Neuronal stem cell (in vitro differentiated cells): Measurements from ENCODE around the gene MTERF2.
"Not testable (repeated sequence)": the region's sequence is repeated elsewhere in the genome, so short reads cannot be mapped to it uniquely, and the experiment has no call there.

Source experiments
- DNase-seq: peaks from one replicate; pipeline ENCODE4 v3.0.0-alpha.2; 2013; ENCODE audit warnings: low spot score
- H2AFZ ChIP-seq: one replicate; pipeline ENCODE4 v1.6.1; 2013; ENCODE audit warnings: mild to moderate bottlenecking, low read length, inconsistent platforms
- H2AK5ac ChIP-seq: 2 replicates; pipeline ENCODE4 v1.6.1; 2013; ENCODE audit warnings: low read depth, mild to moderate bottlenecking, inconsistent platforms, low read length, moderate library complexity, mixed read lengths
- H2BK120ac ChIP-seq: 2 replicates; pipeline ENCODE4 v1.6.1; 2013; ENCODE audit warnings: low read depth, mild to moderate bottlenecking, inconsistent platforms, low read length, moderate library complexity, mixed read lengths
- H2BK12ac ChIP-seq: one replicate; pipeline ENCODE4 v1.6.1; 2013; ENCODE audit warnings: low read length, inconsistent platforms
- H2BK15ac ChIP-seq: 2 replicates; pipeline ENCODE4 v1.6.1; 2013; ENCODE audit warnings: mild to moderate bottlenecking, low read length, inconsistent platforms, mixed read lengths
- H2BK5ac ChIP-seq: one replicate; pipeline ENCODE4 v1.6.1; 2013; ENCODE audit warnings: inconsistent platforms, mild to moderate bottlenecking, low read length, moderate library complexity
- H3K14ac ChIP-seq: one replicate; pipeline ENCODE4 v1.6.1; 2013; ENCODE audit warnings: low read length, inconsistent platforms
- H3K18ac ChIP-seq: 2 replicates; pipeline ENCODE4 v1.6.1; 2013; ENCODE audit warnings: low read length, inconsistent platforms
- H3K23ac ChIP-seq: 2 replicates; pipeline ENCODE4 v1.6.1; 2013; ENCODE audit warnings: low read depth, mild to moderate bottlenecking, mixed read lengths, low read length, inconsistent platforms; ENCODE audit not compliant: poor library complexity
- H3K27ac ChIP-seq: replicated peaks from 3 replicates; pipeline ENCODE4 v1.5.1; 2013; ENCODE audit warnings: low read length, inconsistent platforms
- H3K27me3 ChIP-seq, 3 experiments: 2 replicates each; pipeline ENCODE4 v1.6.1; 2013; ENCODE audit warnings: low read length in 3 of 3, mild to moderate bottlenecking in 2 of 3, inconsistent platforms in 1 of 3, low read depth in 1 of 3, mixed read lengths in 1 of 3, moderate library complexity in 1 of 3; ENCODE audit not compliant: control insufficient read depth in 3 of 3, insufficient read depth in 3 of 3
- H3K36me3 ChIP-seq, 2 donors: replicated peaks in 1 of 2; 2 replicates each; pipeline ENCODE4 v1.6.1; 2013; ENCODE audit warnings: low read length in 2 of 2; ENCODE audit not compliant: control insufficient read depth in 2 of 2, insufficient read depth in 2 of 2
- H3K4ac ChIP-seq: 2 replicates; pipeline ENCODE4 v1.6.1; 2013; ENCODE audit warnings: inconsistent platforms, mild to moderate bottlenecking, low read length, moderate library complexity
- H3K4me1 ChIP-seq, 2 donors: 1 replicate in 1 of 2; 2 replicates in 1 of 2; pipeline ENCODE4 v1.6.1; 2013; ENCODE audit warnings: low read length in 2 of 2, low read depth in 1 of 2; ENCODE audit not compliant: control insufficient read depth in 2 of 2, insufficient read depth in 1 of 2
- H3K4me2 ChIP-seq: one replicate; pipeline ENCODE4 v1.6.1; 2013; ENCODE audit warnings: mild to moderate bottlenecking, low read length, inconsistent platforms; ENCODE audit not compliant: insufficient read depth, poor library complexity, severe bottlenecking
- H3K4me3 ChIP-seq, 2 donors: 2 replicates each; pipeline ENCODE4 v1.5.1; 2013; ENCODE audit warnings: low read length in 2 of 2, mild to moderate bottlenecking in 2 of 2, inconsistent platforms in 1 of 2, moderate library complexity in 1 of 2
- H3K79me1 ChIP-seq: one replicate; pipeline ENCODE4 v1.6.1; 2013; ENCODE audit warnings: low read depth, mild to moderate bottlenecking, inconsistent platforms, low read length, moderate library complexity
- H3K9ac ChIP-seq: one replicate; pipeline ENCODE4 v1.6.1; 2013; ENCODE audit warnings: mild to moderate bottlenecking, low read depth, low read length, inconsistent platforms; ENCODE audit not compliant: poor library complexity
- H3K9me3 ChIP-seq, 2 donors: replicated peaks in 1 of 2; 2 replicates each; pipeline versions ENCODE3 to v1.6.1; 2013; ENCODE audit warnings: low read length in 2 of 2, mild to moderate bottlenecking in 2 of 2, inconsistent platforms in 1 of 2, low read depth in 1 of 2, mixed read lengths in 1 of 2, moderate library complexity in 1 of 2; ENCODE audit not compliant: control insufficient read depth in 2 of 2, insufficient read depth in 1 of 2
- H4K8ac ChIP-seq: one replicate; pipeline ENCODE4 v1.6.1; 2013; ENCODE audit warnings: low read depth, mild to moderate bottlenecking, inconsistent platforms, low read length, moderate library complexity
- H4K91ac ChIP-seq: one replicate; pipeline ENCODE4 v1.6.1; 2013; ENCODE audit warnings: low read length, low read depth, mild to moderate bottlenecking, inconsistent platforms; ENCODE audit not compliant: poor library complexity
- WGBS, 2 donors: extraction: QIAGEN DNeasy Blood & Tissue Kit; methylation state at CpG; one replicate each; pipeline ENCODE4 v1.1.7; 2013; ENCODE audit warnings: missing lambda C conversion rate in 2 of 2, mixed read lengths in 1 of 2; ENCODE audit not compliant: insufficient read length in 2 of 2, insufficient replicate concordance in 1 of 2; ENCODE audit errors: extremely low coverage in 2 of 2; 5-methylcytosine and 5-hydroxymethylcytosine counted together

Gene MTERF2

DNA sequence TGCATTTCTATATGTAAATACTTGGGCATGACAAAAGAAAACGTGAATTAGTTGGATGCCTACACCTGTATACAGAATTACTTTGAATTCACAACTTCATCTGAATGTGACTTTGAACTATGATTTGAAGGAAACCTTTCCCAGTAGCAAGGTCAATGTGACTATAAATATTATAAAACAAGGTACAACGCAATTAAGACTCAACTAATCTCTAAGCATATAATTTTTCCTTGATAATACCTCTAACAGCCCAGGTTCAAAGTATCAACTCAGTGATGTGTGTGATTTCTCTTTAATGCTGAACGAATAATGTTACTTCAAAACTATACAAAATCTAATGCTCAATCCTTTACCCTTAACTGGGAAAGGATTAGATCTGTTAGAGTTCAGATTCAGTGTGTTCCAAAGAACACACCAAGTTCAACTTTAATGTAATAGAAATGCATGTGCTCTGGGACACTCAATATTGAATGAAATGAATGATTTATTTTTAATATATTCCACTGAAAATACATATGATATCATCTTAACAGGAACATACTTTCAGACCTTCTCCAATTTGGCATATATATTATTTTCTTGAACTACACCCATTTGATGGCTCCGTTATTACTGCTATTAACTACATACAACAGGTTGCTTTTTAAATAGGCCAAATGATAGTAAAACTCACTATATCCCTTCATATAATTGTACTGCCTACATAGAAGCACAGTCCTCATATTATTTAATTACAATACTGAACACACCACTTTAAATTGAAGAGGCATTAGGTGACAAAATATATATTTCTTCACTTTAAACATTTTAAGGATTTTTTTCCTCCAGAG, 40.1 kb upstream of the MTERF2 start:
- Histone ChIP-seq H2BK12ac (no peak overlapping the region), H3K27me3 (no peaks in the 10 kb centered on the region), H3K23ac (no peak overlapping the region), H3K4me1 (peaks cover 4 to 10% of the 10 kb centered on the region in 2 donors), H3K9ac (no peak overlapping the region), H3K14ac (no peak overlapping the region), H2AK5ac (no peak overlapping the region), H2BK5ac (no peak overlapping the region), H3K4ac (no peak overlapping the region), H4K91ac (no peak overlapping the region), H2BK120ac (no peak overlapping the region), H2BK15ac (no peak overlapping the region), H3K79me1 (no peaks in the 10 kb centered on the region), H2AFZ (no peak overlapping the region), H3K4me2 (no peak overlapping the region), H3K18ac (no peak overlapping the region), H3K4me3 (no peak overlapping the region), H4K8ac (no peak overlapping the region), H3K27ac (no peak overlapping the region), H3K36me3 (no peaks in the 10 kb centered on the region), H3K9me3 (no peaks in the 10 kb centered on the region)
- no peak for DNase-seq
- no CpG with 5 or more reads among the region's 4 CpGs for WGBS, 2 donors

DNA sequence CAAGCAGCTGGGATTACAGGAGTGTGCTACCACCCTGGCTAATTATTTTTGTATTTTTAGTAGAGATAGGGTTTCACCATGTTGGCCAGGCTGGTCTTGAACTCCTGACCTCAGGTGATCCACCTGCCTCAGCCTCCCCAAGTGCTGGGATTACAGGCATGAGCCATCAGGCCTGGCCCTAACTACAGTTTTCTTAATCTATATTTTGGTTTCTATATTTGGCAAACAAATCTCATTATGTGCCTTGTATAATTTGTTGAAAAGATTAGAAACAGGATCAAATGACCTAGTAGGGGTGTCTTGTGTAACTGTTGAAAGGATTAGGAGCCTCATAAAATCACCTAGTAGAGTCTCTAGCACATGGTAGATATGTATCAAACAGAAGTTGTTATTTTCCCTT, 39.4 kb upstream of the MTERF2 start:
- DNase-seq, H3K27ac ChIP-seq, H3K9me3 ChIP-seq: not testable (repeated sequence)

GRCh38 chr12:107025671-107026070, 38.7 kb upstream of the MTERF2 start:
- no peak overlapping the region for H2BK120ac ChIP-seq
- H3K4me3 ChIP-seq = no peak overlapping the region
- no peak overlapping the region for H2BK15ac ChIP-seq
- H2AFZ ChIP-seq = no peak overlapping the region
- no peaks in the 10 kb centered on the region for H3K79me1 ChIP-seq
- H3K23ac ChIP-seq = no peak overlapping the region
- H3K27me3 ChIP-seq = no peaks in the 10 kb centered on the region
- H3K14ac ChIP-seq = no peak overlapping the region
- H3K27ac ChIP-seq = no peak overlapping the region
- H3K4me1 ChIP-seq = peaks cover 4 to 10% of the 10 kb centered on the region in 2 donors
- no peak for DNase-seq
- H4K91ac ChIP-seq = no peak overlapping the region
- H3K9ac ChIP-seq = no peak overlapping the region
- H2AK5ac ChIP-seq = no peak overlapping the region
- H3K36me3 ChIP-seq = no peaks in the 10 kb centered on the region
- H2BK12ac ChIP-seq = no peak overlapping the region
- H3K4ac ChIP-seq = no peak overlapping the region
- H3K9me3 ChIP-seq = no peaks in the 10 kb centered on the region
- no peak overlapping the region for H3K4me2 ChIP-seq
- H2BK5ac ChIP-seq = no peak overlapping the region
- no peak overlapping the region for H3K18ac ChIP-seq
- no peak overlapping the region for H4K8ac ChIP-seq
- no CpG with 5 or more reads among the region's 1 CpG for WGBS, 2 donors

More for the DNA sequence above, 39.4 kb upstream of the MTERF2 start:
- H3K4ac ChIP-seq, H2BK5ac ChIP-seq, H3K4me2 ChIP-seq, H2BK12ac ChIP-seq, H2BK120ac ChIP-seq, H3K14ac ChIP-seq, H3K4me3 ChIP-seq, H2AFZ ChIP-seq, H3K27me3 ChIP-seq, H2BK15ac ChIP-seq, H3K18ac ChIP-seq, H3K23ac ChIP-seq, H3K79me1 ChIP-seq, H4K8ac ChIP-seq, H3K9ac ChIP-seq, H2AK5ac ChIP-seq, H4K91ac ChIP-seq, H3K36me3 ChIP-seq: not testable (repeated sequence)
- H3K4me1 ChIP-seq = peaks cover 4 to 10% of the 10 kb centered on the region in 2 donors

DNA sequence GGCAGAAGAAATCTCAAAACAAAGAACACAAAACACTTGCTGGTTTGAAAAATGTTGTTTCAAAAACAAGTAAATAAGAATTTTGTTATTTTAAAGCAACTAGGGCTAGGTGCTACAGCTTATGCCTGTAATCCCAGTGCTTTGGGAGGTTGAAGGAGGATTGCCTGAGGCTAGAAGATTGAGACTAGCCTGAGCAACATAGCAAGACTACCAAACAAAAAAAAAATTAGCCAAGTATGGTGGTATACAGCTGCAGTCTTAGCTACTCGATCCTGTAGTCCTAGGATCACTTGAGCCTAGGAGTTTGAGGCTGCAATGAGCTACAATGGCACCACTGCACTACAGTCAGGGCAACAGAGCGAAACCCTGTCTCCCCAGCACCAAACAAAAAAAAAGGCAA, 32.6 kb upstream of the MTERF2 start:
- Histone ChIP-seq H3K4me3 (no peak overlapping the region), H2BK120ac (no peak overlapping the region), H3K4ac (no peak overlapping the region)

More for the DNA sequence above, 32.6 kb upstream of the MTERF2 start:
- Histone ChIP-seq H3K27me3 (no peaks in the 10 kb centered on the region), H3K9ac (no peak overlapping the region), H3K27ac (no peak overlapping the region), H3K79me1 (no peaks in the 10 kb centered on the region), H3K14ac (no peak overlapping the region), H2AK5ac (no peak overlapping the region), H2AFZ (no peak overlapping the region), H2BK12ac (no peak overlapping the region), H2BK15ac (no peak overlapping the region), H3K9me3 (no peaks in the 10 kb centered on the region), H2BK5ac (no peak overlapping the region), H4K8ac (no peak overlapping the region), H3K4me2 (no peak overlapping the region), H3K4me1 (no peaks in the 10 kb centered on the region), H3K23ac (no peak overlapping the region), H4K91ac (no peak overlapping the region), H3K36me3 (peaks cover 0 to 2% of the 10 kb centered on the region in 2 donors), H3K18ac (no peak overlapping the region)
- no peak for DNase-seq
- WGBS, 2 donors = no CpG with 5 or more reads among the region's 2 CpGs
